NCI-H2107 treated with DMSO at 0.1 percent for 48 hours (cell line): ENCODE data around the gene TSPO.

Source experiments
- DNase-seq: peaks from one replicate; lab custom pipeline; 2025; ENCODE audit not compliant: unreplicated experiment; lab: John Stamatoyannopoulos, UW

TSPO gene

GRCh38 chr22:43157874-43158546 lies 6.7 kb downstream of the TSPO start:
- no peak for DNase-seq

GRCh38 chr22:43158778-43159483 lies 7.6 kb downstream of the TSPO start:
- DNase-seq, result no peak

GRCh38 chr22:43159484-43160178 lies 8.3 kb downstream of the TSPO start:
- no peak for DNase-seq

- no peak for DNase-seq
Measured at GRCh38 chr22:43160497-43161126, 9.3 kb downstream of the TSPO start.

- no peak for DNase-seq
Measured at GRCh38 chr22:43162412-43163150, 11.2 kb downstream of the TSPO start.

GRCh38 chr22:43163241-43163795 lies 12.0 kb downstream of the TSPO start:
- DNase-seq, result no peak

GRCh38 chr22:43164636-43165035 lies 13.3 kb downstream of the TSPO start:
- no peak for DNase-seq

GRCh38 chr22:43166132-43166930 lies 15.0 kb downstream of the TSPO start:
- no peak for DNase-seq

- DNase-seq, result no peak
Measured at GRCh38 chr22:43167001-43167589, 15.7 kb downstream of the TSPO start.

- DNase-seq, result no peak
Measured at GRCh38 chr22:43168471-43169309, 17.3 kb downstream of the TSPO start.

GRCh38 chr22:43169310-43170130 lies 18.2 kb downstream of the TSPO start:
- no peak for DNase-seq

GRCh38 chr22:43170131-43170480 lies 18.7 kb downstream of the TSPO start:
- DNase-seq, result no peak

- DNase-seq, result no peak
Measured at GRCh38 chr22:43171019-43171491, 19.7 kb downstream of the TSPO start.

GRCh38 chr22:43171607-43172006 lies 20.2 kb downstream of the TSPO start:
- no peak for DNase-seq

GRCh38 chr22:43172191-43172590 lies 20.8 kb downstream of the TSPO start:
- no peak for DNase-seq

- DNase-seq, result no peak
Measured at GRCh38 chr22:43173566-43173965, 22.2 kb downstream of the TSPO start.

- DNase-seq, result no peak
Measured at GRCh38 chr22:43173976-43174720, 22.8 kb downstream of the TSPO start.
